ENCODE results near the gene TRIM8.

DNA sequence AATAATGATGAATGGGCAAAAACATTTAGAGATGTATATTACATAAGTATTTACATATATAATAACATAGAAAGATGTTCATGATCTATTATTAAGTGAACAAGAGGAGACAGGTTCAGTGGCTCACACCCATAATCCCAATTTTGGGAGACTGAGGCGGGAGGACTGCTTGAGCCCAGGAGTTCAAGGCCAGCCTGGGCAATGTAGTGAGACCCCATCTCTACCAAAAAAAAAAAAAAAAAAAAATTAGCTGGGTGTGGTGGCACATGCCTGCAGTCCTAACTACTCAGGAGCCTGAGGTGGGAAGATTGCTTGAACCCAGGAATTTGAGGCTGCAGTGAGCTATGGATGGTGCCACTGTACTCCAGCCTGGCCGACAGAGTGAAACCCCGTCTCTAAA is 57.5 kb downstream of the TRIM8 start:
- TF ChIP-seq, protein P1, sequence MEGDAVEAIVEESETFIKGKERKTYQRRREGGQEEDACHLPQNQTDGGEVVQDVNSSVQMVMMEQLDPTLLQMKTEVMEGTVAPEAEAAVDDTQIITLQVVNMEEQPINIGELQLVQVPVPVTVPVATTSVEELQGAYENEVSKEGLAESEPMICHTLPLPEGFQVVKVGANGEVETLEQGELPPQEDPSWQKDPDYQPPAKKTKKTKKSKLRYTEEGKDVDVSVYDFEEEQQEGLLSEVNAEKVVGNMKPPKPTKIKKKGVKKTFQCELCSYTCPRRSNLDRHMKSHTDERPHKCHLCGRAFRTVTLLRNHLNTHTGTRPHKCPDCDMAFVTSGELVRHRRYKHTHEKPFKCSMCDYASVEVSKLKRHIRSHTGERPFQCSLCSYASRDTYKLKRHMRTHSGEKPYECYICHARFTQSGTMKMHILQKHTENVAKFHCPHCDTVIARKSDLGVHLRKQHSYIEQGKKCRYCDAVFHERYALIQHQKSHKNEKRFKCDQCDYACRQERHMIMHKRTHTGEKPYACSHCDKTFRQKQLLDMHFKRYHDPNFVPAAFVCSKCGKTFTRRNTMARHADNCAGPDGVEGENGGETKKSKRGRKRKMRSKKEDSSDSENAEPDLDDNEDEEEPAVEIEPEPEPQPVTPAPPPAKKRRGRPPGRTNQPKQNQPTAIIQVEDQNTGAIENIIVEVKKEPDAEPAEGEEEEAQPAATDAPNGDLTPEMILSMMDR (IDR thresholded peaks at IDR 0.05), result no peak
- no peak for TF ChIP-seq POLR2A (IDR thresholded peaks at IDR 0.05)
